Trophoblast cell (in vitro differentiated cells and primary cell): ENCODE results near the gene PIM3.
"Not testable (repeated sequence)": the region's sequence is repeated elsewhere in the genome, so short reads cannot be mapped to it uniquely, and the experiment has no call there.

Experiments
- DNase-seq, 2 donors: peaks; one replicate each; pipeline ENCODE4 v3.0.0-alpha.2; 2016
- H2AFZ ChIP-seq: 2 replicates; pipeline ENCODE4 v1.6.1; 2013; ENCODE audit warnings: low read length, moderate library complexity, mild to moderate bottlenecking; ENCODE audit not compliant: insufficient read depth, poor library complexity
- H2AK5ac ChIP-seq: 2 replicates; pipeline ENCODE4 v1.6.1; 2013; ENCODE audit warnings: mild to moderate bottlenecking, low read length
- H2BK120ac ChIP-seq: 2 replicates; pipeline ENCODE4 v1.6.1; 2013; ENCODE audit warnings: low read length, mild to moderate bottlenecking, moderate library complexity; ENCODE audit not compliant: insufficient read depth, poor library complexity
- H2BK12ac ChIP-seq: 2 replicates; pipeline ENCODE4 v1.6.1; 2013; ENCODE audit warnings: mild to moderate bottlenecking, low read length, moderate library complexity
- H2BK5ac ChIP-seq: 2 replicates; pipeline ENCODE4 v1.6.1; 2013; ENCODE audit warnings: low read length, low read depth, moderate library complexity, mild to moderate bottlenecking; ENCODE audit not compliant: poor library complexity
- H3K14ac ChIP-seq: 2 replicates; pipeline ENCODE4 v1.6.1; 2013; ENCODE audit warnings: mild to moderate bottlenecking, low read length
- H3K18ac ChIP-seq: 2 replicates; pipeline ENCODE4 v1.6.1; 2013; ENCODE audit warnings: mild to moderate bottlenecking, low read length
- H3K23ac ChIP-seq: 2 replicates; pipeline ENCODE4 v1.6.1; 2013; ENCODE audit warnings: low read length
- H3K27ac ChIP-seq: 2 replicates; pipeline ENCODE4 v1.5.1; 2013; ENCODE audit warnings: low read depth, mild to moderate bottlenecking, inconsistent platforms, low read length, moderate library complexity
- H3K27me3 ChIP-seq: 2 replicates; pipeline ENCODE4 v1.6.1; 2013; ENCODE audit warnings: inconsistent platforms, mild to moderate bottlenecking, low read length, moderate library complexity; ENCODE audit not compliant: insufficient read depth
- H3K36me3 ChIP-seq, 2 experiments: 1 replicate in 1 of 2; 2 replicates in 1 of 2; pipeline ENCODE4 v1.6.1; 2013; ENCODE audit warnings: low read length in 2 of 2, mild to moderate bottlenecking in 2 of 2, moderate library complexity in 1 of 2; ENCODE audit not compliant: insufficient read depth in 2 of 2, control insufficient read depth in 1 of 2
- H3K4ac ChIP-seq: 2 replicates; pipeline ENCODE4 v1.6.1; 2013; ENCODE audit warnings: low read depth, mild to moderate bottlenecking, low read length, moderate library complexity
- H3K4me1 ChIP-seq, 2 experiments: 1 replicate in 1 of 2; 2 replicates in 1 of 2; pipeline ENCODE4 v1.6.1; 2013; ENCODE audit warnings: low read length in 2 of 2, mild to moderate bottlenecking in 2 of 2, moderate library complexity in 1 of 2; ENCODE audit not compliant: insufficient read depth in 2 of 2, control insufficient read depth in 1 of 2
- H3K4me2 ChIP-seq: 2 replicates; pipeline ENCODE4 v1.6.1; 2013; ENCODE audit warnings: inconsistent platforms, mild to moderate bottlenecking, low read length, moderate library complexity
- H3K4me3 ChIP-seq: 2 replicates; pipeline ENCODE4 v1.5.1; 2013; ENCODE audit warnings: mild to moderate bottlenecking, low read depth, low read length, inconsistent platforms
- H3K79me1 ChIP-seq: one replicate; pipeline ENCODE4 v1.6.1; 2013; ENCODE audit warnings: low read length
- H3K79me2 ChIP-seq: 2 replicates; pipeline ENCODE4 v1.6.1; 2013; ENCODE audit warnings: low read length, mild to moderate bottlenecking; ENCODE audit not compliant: control insufficient read depth, insufficient read depth, poor library complexity
- H3K9ac ChIP-seq: 2 replicates; pipeline ENCODE4 v1.6.1; 2013; ENCODE audit warnings: mild to moderate bottlenecking, low read length
- H3K9me3 ChIP-seq: 2 replicates; pipeline ENCODE4 v1.6.1; 2013; ENCODE audit warnings: low read depth, mild to moderate bottlenecking, control low read depth, inconsistent platforms, low read length; ENCODE audit not compliant: insufficient read depth
- H4K12ac ChIP-seq: 2 replicates; pipeline ENCODE4 v1.6.1; 2013; ENCODE audit warnings: low read depth, mild to moderate bottlenecking, low read length, moderate library complexity
- H4K8ac ChIP-seq: 2 replicates; pipeline ENCODE4 v1.6.1; 2013; ENCODE audit warnings: low read depth, mild to moderate bottlenecking, low read length, moderate library complexity
- H4K91ac ChIP-seq: one replicate; pipeline ENCODE4 v1.6.1; 2013; ENCODE audit warnings: low read depth, mild to moderate bottlenecking, low read length, moderate library complexity
- WGBS: extraction: QIAGEN DNeasy Blood & Tissue Kit; methylation state at CpG from one replicate; pipeline ENCODE4 v1.1.7; 2013; ENCODE audit warnings: missing lambda C conversion rate; ENCODE audit not compliant: insufficient read length, insufficient coverage; ENCODE audit errors: extremely low coverage; 5-methylcytosine and 5-hydroxymethylcytosine counted together

PIM3 gene

GRCh38 chr22:49979587-49980264 lies 19.2 kb downstream of the PIM3 start:
- Histone ChIP-seq H2BK12ac (no peak overlapping the region), H3K79me1 (no peaks in the 10 kb centered on the region), H3K27me3 (peaks cover 10% of the 10 kb centered on the region), H3K36me3 (no peaks in the 10 kb centered on the region), H2BK5ac (no peak overlapping the region), H3K4ac (no peak overlapping the region), H3K27ac (no peak overlapping the region), H3K4me3 (no peak overlapping the region), H3K18ac (no peak overlapping the region), H3K14ac (no peak overlapping the region), H3K23ac (no peak overlapping the region), H4K8ac (no peak overlapping the region), H3K4me1 (peaks cover 3 to 4% of the 10 kb centered on the region in 2 experiments), H3K9me3 (peaks cover 9% of the 10 kb centered on the region), H3K79me2 (no peaks in the 10 kb centered on the region), H2AK5ac (no peak overlapping the region), H3K4me2 (no peak overlapping the region), H3K9ac (no peak overlapping the region), H2BK120ac (no peak overlapping the region), H2AFZ (no peak overlapping the region), H4K12ac (no peak overlapping the region), H4K91ac (no peak overlapping the region)
- DNase-seq, result peak; percentile 42 to 76
- WGBS, result no CpG with 5 or more reads among the region's 7 CpGs

GRCh38 chr22:49981799-49982198 lies 21.2 kb downstream of the PIM3 start:
- H2AFZ ChIP-seq, H3K18ac ChIP-seq, H3K36me3 ChIP-seq, H3K9me3 ChIP-seq, H2AK5ac ChIP-seq, H3K4me1 ChIP-seq, H4K8ac ChIP-seq, H2BK5ac ChIP-seq, H2BK120ac ChIP-seq, H3K79me1 ChIP-seq, DNase-seq, H3K9ac ChIP-seq, H3K14ac ChIP-seq, H3K4me3 ChIP-seq, H3K4me2 ChIP-seq, H4K91ac ChIP-seq, H3K27ac ChIP-seq, H3K79me2 ChIP-seq, H4K12ac ChIP-seq, H2BK12ac ChIP-seq, H3K4ac ChIP-seq, H3K23ac ChIP-seq: not testable (repeated sequence)
- H3K27me3 ChIP-seq, result peaks cover 10% of the 10 kb centered on the region
- WGBS, result no CpG with 5 or more reads among the region's 7 CpGs

- Histone ChIP-seq H3K4me2 (peak overlapping the region; percentile 13), H3K79me1 (no peaks in the 10 kb centered on the region), H3K14ac (no peak overlapping the region), H3K4ac (no peak overlapping the region), H3K27me3 (peaks cover 10% of the 10 kb centered on the region), H2BK12ac (no peak overlapping the region), H3K4me3 (no peak overlapping the region), H3K9me3 (peaks cover 10% of the 10 kb centered on the region), H3K18ac (no peak overlapping the region), H3K27ac (no peak overlapping the region), H3K79me2 (no peaks in the 10 kb centered on the region), H3K9ac (no peak overlapping the region), H2AK5ac (no peak overlapping the region), H2AFZ (no peak overlapping the region), H3K36me3 (no peaks in the 10 kb centered on the region), H2BK120ac (no peak overlapping the region), H2BK5ac (no peak overlapping the region), H3K4me1 (peaks cover 3 to 4% of the 10 kb centered on the region in 2 experiments), H4K12ac (no peak overlapping the region), H4K91ac (no peak overlapping the region), H3K23ac (no peak overlapping the region), H4K8ac (no peak overlapping the region)
- WGBS, result no CpG with 5 or more reads among the region's 90 CpGs
- no peak for DNase-seq
Measured at GRCh38 chr22:49983148-49984042, 22.8 kb downstream of the PIM3 start.

DNA sequence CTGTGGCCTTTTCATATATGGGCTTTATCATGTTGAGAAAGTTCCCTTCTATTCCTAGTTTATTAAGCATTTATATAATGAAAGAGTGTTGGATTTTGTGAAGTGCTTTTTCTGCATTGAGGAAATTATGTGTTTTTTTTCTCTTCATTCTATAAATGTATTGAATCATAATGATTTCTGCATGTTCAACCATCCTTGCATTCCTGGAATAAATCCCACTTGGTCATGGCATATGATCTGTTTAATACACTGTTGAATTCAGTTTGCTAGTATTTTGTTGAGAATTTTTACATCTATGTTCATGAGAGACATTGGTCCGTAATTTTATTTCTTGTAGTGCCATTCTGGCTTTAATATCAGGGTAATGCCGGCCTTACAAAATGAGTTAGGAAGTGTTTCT lies 25.8 kb downstream of the PIM3 start:
- WGBS, result no CpG with 5 or more reads among the region's 2 CpGs
- Histone ChIP-seq H3K14ac (no peak overlapping the region), H3K4ac (no peak overlapping the region)

More for the DNA sequence above, 25.8 kb downstream of the PIM3 start:
- H4K91ac ChIP-seq, result no peak overlapping the region
- no peak overlapping the region for H3K27ac ChIP-seq
- no peak overlapping the region for H3K4me2 ChIP-seq
- no peak overlapping the region for H3K23ac ChIP-seq
- no peak overlapping the region for H3K18ac ChIP-seq
- H2BK120ac ChIP-seq, result no peak overlapping the region
- no peak overlapping the region for H3K9ac ChIP-seq
- H3K9me3 ChIP-seq, result peaks cover 24% of the 10 kb centered on the region
- H3K79me2 ChIP-seq, result no peaks in the 10 kb centered on the region
- H2AFZ ChIP-seq, result no peak overlapping the region
- peaks cover 3 to 4% of the 10 kb centered on the region in 2 experiments for H3K4me1 ChIP-seq
- H2AK5ac ChIP-seq, result no peak overlapping the region
- H3K27me3 ChIP-seq, result peaks cover 10% of the 10 kb centered on the region
- no peaks in the 10 kb centered on the region for H3K79me1 ChIP-seq
- no peak overlapping the region for H2BK5ac ChIP-seq
- no peak overlapping the region for H4K8ac ChIP-seq
- no peak for DNase-seq
- H4K12ac ChIP-seq, result no peak overlapping the region
- no peak overlapping the region for H3K4me3 ChIP-seq
- no peak overlapping the region for H2BK12ac ChIP-seq
- no peaks in the 10 kb centered on the region for H3K36me3 ChIP-seq
